ENCODE measurements around the gene RTN4R. TPM values are rescaled to one million over a fixed set of nuclear protein-coding genes. Genes with fewer than 3 reads are reported as not detected.

Gene RTN4R
- polyA plus RNA-seq, 1 of the 3 experiments (the other 2 are of a cell fraction) = 0.23 TPM

DNA sequence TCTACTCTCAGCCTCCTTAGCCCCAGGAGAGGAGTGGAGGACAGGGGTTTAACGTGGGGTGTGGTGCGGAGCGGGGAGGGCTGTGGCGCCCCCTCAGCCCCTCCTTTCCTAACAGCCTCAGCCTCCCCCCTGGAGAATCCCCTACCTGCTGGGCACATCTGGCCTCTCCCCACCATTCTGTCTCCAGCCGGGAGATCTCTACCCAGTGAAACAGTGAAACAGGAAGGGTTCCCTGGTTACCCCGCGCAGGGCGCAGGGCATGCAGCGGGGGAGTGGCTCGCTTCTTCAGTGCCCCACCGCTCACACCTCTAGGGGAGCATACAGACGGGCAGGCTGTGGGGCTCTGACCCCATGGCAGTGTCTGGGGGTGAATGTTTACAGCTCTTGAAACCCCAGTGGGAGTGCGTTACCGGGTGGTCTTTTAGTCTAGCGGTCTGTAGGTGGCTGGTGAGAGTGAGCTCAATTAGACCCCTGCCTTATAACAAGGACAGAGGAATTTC is 62.6 kb downstream of the RTN4R start (continued):
- TF ChIP-seq SIN3A (IDR thresholded peaks at IDR 0.05; ENCODE audit: borderline replicate concordance, low read depth, low read length) (no peak), TCF12 (IDR thresholded peaks at IDR 0.05) (no peak), JUND (IDR thresholded peaks at IDR 0.05) (no peak), ELF1 (IDR thresholded peaks at IDR 0.05) (no peak), SMC3 (IDR thresholded peaks at IDR 0.05; ENCODE audit: low read depth, low read length) (no peak)

GRCh38 chr22:20204806-20205205 is 63.3 kb downstream of the RTN4R start:
- H3K9me2 ChIP-seq = no peaks in the 10 kb centered on the region
- no peaks in the 10 kb centered on the region for H3F3A ChIP-seq (replicated peaks; ENCODE audit: insufficient read depth)
- H3K4me3 ChIP-seq (ENCODE audit: low read depth in 2 of 2, low read length in 1 of 2) = no peak overlapping the region
- no peaks in the 10 kb centered on the region for H4K20me1 ChIP-seq (ENCODE audit: insufficient read depth)
- H3K27me3 ChIP-seq (ENCODE audit: insufficient read depth) = peaks cover 6% of the 10 kb centered on the region; the same call in 1 of the 2 replicates
- no peak for TF ChIP-seq FOXM1 (IDR thresholded peaks at IDR 0.05; ENCODE audit: low read depth)
- no peak for TF ChIP-seq FOSL2 (IDR thresholded peaks at IDR 0.05; ENCODE audit: borderline replicate concordance, low read depth)
- no peak for TF ChIP-seq GABPA (IDR thresholded peaks at IDR 0.05; ENCODE audit: low read depth)
- TF ChIP-seq, protein P1, sequence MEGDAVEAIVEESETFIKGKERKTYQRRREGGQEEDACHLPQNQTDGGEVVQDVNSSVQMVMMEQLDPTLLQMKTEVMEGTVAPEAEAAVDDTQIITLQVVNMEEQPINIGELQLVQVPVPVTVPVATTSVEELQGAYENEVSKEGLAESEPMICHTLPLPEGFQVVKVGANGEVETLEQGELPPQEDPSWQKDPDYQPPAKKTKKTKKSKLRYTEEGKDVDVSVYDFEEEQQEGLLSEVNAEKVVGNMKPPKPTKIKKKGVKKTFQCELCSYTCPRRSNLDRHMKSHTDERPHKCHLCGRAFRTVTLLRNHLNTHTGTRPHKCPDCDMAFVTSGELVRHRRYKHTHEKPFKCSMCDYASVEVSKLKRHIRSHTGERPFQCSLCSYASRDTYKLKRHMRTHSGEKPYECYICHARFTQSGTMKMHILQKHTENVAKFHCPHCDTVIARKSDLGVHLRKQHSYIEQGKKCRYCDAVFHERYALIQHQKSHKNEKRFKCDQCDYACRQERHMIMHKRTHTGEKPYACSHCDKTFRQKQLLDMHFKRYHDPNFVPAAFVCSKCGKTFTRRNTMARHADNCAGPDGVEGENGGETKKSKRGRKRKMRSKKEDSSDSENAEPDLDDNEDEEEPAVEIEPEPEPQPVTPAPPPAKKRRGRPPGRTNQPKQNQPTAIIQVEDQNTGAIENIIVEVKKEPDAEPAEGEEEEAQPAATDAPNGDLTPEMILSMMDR (IDR thresholded peaks at IDR 0.05) = no peak
- TF ChIP-seq TCF12 (IDR thresholded peaks at IDR 0.05) = no peak
- no peak for TF ChIP-seq JUND (IDR thresholded peaks at IDR 0.05)
- TF ChIP-seq RFX5 (IDR thresholded peaks at IDR 0.05; ENCODE audit: low read length) = no peak
- no peak for TF ChIP-seq EZH2phosphoT487 (IDR thresholded peaks at IDR 0.05; ENCODE audit: borderline replicate concordance, low read depth)
- TF ChIP-seq GATA2 (CRISPR knock-in tag; IDR thresholded peaks at IDR 0.05) = no peak
- no peak for TF ChIP-seq POLR2AphosphoS5 (IDR thresholded peaks at IDR 0.05; ENCODE audit: low read depth, low read length)
- no peak for TF ChIP-seq RAD21 (IDR thresholded peaks at IDR 0.05; ENCODE audit: low read length)
- TF ChIP-seq MXI1 (IDR thresholded peaks at IDR 0.05; ENCODE audit: low read depth, low read length) = no peak
- no peak for TF ChIP-seq ELF1 (IDR thresholded peaks at IDR 0.05)
- no peak for DNase-seq
- no peaks in the 10 kb centered on the region for H3K36me3 ChIP-seq (replicated peaks in 1 of 2; ENCODE audit: control insufficient read depth in 1 of 2, insufficient read depth in 2 of 2, low read length in 1 of 2)
- POLR2A ChIA-PET = no interaction called here
- H3K79me2 ChIP-seq (ENCODE audit: insufficient read depth) = no peaks in the 10 kb centered on the region
- H3K4me2 ChIP-seq = no peak overlapping the region
- H3K4me1 ChIP-seq (ENCODE audit: control insufficient read depth in 1 of 2, insufficient read depth in 2 of 2, low read depth in 1 of 2, low read length in 1 of 2) = peaks cover 0 to 19% of the 10 kb centered on the region in 2 experiments; a peak in 1 of 4 replicates
- H2AFZ ChIP-seq (ENCODE audit: low read depth) = no peak overlapping the region
- 88% methylated on average over 13 of the region's 16 CpGs for WGBS (ENCODE audit: low lambda C conversion rate)
- H3K9ac ChIP-seq = no peak overlapping the region
- CTCF ChIA-PET = interaction anchor here (0.6 to 1.4 kb wide), 2 partner anchors 48 kb away, joined by 3 to 6 read pairs; no protein-coding TSS in a partner anchor
- H3K27ac ChIP-seq (ENCODE audit: low read depth in 2 of 2, low read length in 1 of 2) = no peak overlapping the region
- H3K9me3 ChIP-seq = no peaks in the 10 kb centered on the region

- Histone ChIP-seq H3K79me2 (ENCODE audit: insufficient read depth) (no peaks in the 10 kb centered on the region), H3F3A (replicated peaks; ENCODE audit: insufficient read depth) (no peaks in the 10 kb centered on the region), H3K36me3 (replicated peaks in 1 of 2; ENCODE audit: control insufficient read depth in 1 of 2, insufficient read depth in 2 of 2, low read length in 1 of 2) (no peaks in the 10 kb centered on the region), H3K9ac (no peak overlapping the region), H3K4me1 (ENCODE audit: control insufficient read depth in 1 of 2, insufficient read depth in 2 of 2, low read depth in 1 of 2, low read length in 1 of 2) (peaks cover 0 to 19% of the 10 kb centered on the region in 2 experiments; a peak in 1 of 4 replicates), H3K27me3 (ENCODE audit: insufficient read depth) (peaks cover 10% of the 10 kb centered on the region; the same call in 1 of the 2 replicates), H3K27ac (ENCODE audit: low read depth in 2 of 2, low read length in 1 of 2) (no peak overlapping the region), H4K20me1 (ENCODE audit: insufficient read depth) (no peaks in the 10 kb centered on the region), H3K9me3 (no peaks in the 10 kb centered on the region), H2AFZ (ENCODE audit: low read depth) (no peak overlapping the region), H3K9me2 (no peaks in the 10 kb centered on the region), H3K4me3 (ENCODE audit: low read depth in 2 of 2, low read length in 1 of 2) (no peak overlapping the region), H3K4me2 (no peak overlapping the region)
- 81% methylated on average over 5 of the region's 8 CpGs for WGBS (ENCODE audit: low lambda C conversion rate)
- ChIA-PET POLR2A (no interaction called here), CTCF (interaction anchor here (0.6 kb wide), 1 partner anchor 47 kb away, joined by 3 read pairs; no protein-coding TSS in a partner anchor)
- no peak for DNase-seq
- TF ChIP-seq, protein P2, sequence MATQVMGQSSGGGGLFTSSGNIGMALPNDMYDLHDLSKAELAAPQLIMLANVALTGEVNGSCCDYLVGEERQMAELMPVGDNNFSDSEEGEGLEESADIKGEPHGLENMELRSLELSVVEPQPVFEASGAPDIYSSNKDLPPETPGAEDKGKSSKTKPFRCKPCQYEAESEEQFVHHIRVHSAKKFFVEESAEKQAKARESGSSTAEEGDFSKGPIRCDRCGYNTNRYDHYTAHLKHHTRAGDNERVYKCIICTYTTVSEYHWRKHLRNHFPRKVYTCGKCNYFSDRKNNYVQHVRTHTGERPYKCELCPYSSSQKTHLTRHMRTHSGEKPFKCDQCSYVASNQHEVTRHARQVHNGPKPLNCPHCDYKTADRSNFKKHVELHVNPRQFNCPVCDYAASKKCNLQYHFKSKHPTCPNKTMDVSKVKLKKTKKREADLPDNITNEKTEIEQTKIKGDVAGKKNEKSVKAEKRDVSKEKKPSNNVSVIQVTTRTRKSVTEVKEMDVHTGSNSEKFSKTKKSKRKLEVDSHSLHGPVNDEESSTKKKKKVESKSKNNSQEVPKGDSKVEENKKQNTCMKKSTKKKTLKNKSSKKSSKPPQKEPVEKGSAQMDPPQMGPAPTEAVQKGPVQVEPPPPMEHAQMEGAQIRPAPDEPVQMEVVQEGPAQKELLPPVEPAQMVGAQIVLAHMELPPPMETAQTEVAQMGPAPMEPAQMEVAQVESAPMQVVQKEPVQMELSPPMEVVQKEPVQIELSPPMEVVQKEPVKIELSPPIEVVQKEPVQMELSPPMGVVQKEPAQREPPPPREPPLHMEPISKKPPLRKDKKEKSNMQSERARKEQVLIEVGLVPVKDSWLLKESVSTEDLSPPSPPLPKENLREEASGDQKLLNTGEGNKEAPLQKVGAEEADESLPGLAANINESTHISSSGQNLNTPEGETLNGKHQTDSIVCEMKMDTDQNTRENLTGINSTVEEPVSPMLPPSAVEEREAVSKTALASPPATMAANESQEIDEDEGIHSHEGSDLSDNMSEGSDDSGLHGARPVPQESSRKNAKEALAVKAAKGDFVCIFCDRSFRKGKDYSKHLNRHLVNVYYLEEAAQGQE (IDR thresholded peaks at IDR 0.05; ENCODE audit: low read depth, low read length) = no peak
- no peak for TF ChIP-seq SMC3 (IDR thresholded peaks at IDR 0.05; ENCODE audit: low read depth, low read length)
- TF ChIP-seq TAF1 (IDR thresholded peaks at IDR 0.05; ENCODE audit: borderline replicate concordance, low read depth, low read length) = no peak
- no peak for TF ChIP-seq YY1 (IDR thresholded peaks at IDR 0.05; ENCODE audit: low read depth)
- TF ChIP-seq NRF1 (IDR thresholded peaks at IDR 0.05; ENCODE audit: low read depth, low read length) = no peak
- TF ChIP-seq TEAD4 (IDR thresholded peaks at IDR 0.05; ENCODE audit: borderline replicate concordance, insufficient read depth) = no peak
- TF ChIP-seq IRF3 (IDR thresholded peaks at IDR 0.05; ENCODE audit: low read depth, low read length) = no peak
Measured at GRCh38 chr22:20204311-20204710, 63.8 kb downstream of the RTN4R start.
